ENCODE measurements around the gene TFCP2.

The TFCP2 gene

GRCh38 chr12:51083126-51083833 is 89.7 kb downstream of the TFCP2 start, which contains the start of gene CSRNP2:
CSRNP2 (minus strand) TSS chr12:51083596; CDS start chr12:51076561, 7,035 bp downstream.
- TF ChIP-seq CTCF (IDR thresholded peaks at IDR 0.05), result no peak

GRCh38 chr12:51082561-51083125 is 90.3 kb downstream of the TFCP2 start:
- TF ChIP-seq CTCF (IDR thresholded peaks at IDR 0.05), result no peak

GRCh38 chr12:51081421-51081820 is 91.5 kb downstream of the TFCP2 start:
- no peak for TF ChIP-seq CTCF (IDR thresholded peaks at IDR 0.05)

GRCh38 chr12:51080136-51080535 is 92.8 kb downstream of the TFCP2 start:
- TF ChIP-seq CTCF (IDR thresholded peaks at IDR 0.05), result no peak

GRCh38 chr12:51077930-51078329 is 95.0 kb downstream of the TFCP2 start:
- TF ChIP-seq CTCF (IDR thresholded peaks at IDR 0.05), result no peak

- no peak for TF ChIP-seq CTCF (IDR thresholded peaks at IDR 0.05)
Measured at GRCh38 chr12:51076236-51076930, 96.6 kb downstream of the TFCP2 start.

- no peak for TF ChIP-seq CTCF (IDR thresholded peaks at IDR 0.05)
Measured at GRCh38 chr12:51075390-51075789, 97.5 kb downstream of the TFCP2 start.

All from LNCAP (cell line).